GM21526 (cell line): ENCODE measurements around the gene EPHA10.
"Not testable (repeated sequence)": the region's sequence is repeated elsewhere in the genome, so short reads cannot be mapped to it uniquely, and the experiment has no call there.

Experiments used
- ATAC-seq: cut with Tn5 transposase; IDR thresholded peaks from one replicate; pipeline ENCODE4 v1.9.1; 2021; ENCODE audit warnings: moderate library complexity; ENCODE audit not compliant: unreplicated experiment, low FRiP score

EPHA10 gene

DNA sequence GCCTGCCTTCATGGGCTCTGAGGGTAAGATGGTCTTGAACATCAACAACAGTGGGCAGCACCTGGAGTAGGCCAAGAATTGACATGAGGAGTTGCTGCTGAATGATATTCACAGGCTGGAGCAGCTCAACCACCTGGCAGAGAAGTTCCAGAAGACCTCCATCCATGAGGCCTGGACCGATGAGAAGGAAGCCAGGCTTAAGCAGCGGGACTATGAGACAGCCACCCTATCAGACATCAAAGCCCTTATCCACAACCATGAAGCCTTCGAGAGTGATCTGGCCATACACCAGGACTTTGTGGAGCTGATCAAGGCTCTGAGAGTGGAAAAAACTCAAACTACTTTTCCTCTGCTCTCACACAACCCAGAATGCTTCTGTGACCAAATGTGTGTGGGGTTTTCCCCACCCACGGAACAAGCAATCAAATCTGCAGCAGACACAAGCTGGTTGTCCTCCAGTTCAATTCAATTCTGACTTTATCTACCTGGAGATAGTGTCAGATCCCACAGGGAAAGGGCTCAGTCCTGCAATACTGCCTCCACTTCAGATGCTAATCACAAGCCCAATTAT is 12.1 kb upstream of the EPHA10 start:
- no peak for ATAC-seq

- ATAC-seq, result not testable (repeated sequence)
Measured at GRCh38 chr1:37771440-37771839, 6.5 kb upstream of the EPHA10 start.

- ATAC-seq, result no peak
Measured at GRCh38 chr1:37767488-37767887, 2.6 kb upstream of the EPHA10 start.

DNA sequence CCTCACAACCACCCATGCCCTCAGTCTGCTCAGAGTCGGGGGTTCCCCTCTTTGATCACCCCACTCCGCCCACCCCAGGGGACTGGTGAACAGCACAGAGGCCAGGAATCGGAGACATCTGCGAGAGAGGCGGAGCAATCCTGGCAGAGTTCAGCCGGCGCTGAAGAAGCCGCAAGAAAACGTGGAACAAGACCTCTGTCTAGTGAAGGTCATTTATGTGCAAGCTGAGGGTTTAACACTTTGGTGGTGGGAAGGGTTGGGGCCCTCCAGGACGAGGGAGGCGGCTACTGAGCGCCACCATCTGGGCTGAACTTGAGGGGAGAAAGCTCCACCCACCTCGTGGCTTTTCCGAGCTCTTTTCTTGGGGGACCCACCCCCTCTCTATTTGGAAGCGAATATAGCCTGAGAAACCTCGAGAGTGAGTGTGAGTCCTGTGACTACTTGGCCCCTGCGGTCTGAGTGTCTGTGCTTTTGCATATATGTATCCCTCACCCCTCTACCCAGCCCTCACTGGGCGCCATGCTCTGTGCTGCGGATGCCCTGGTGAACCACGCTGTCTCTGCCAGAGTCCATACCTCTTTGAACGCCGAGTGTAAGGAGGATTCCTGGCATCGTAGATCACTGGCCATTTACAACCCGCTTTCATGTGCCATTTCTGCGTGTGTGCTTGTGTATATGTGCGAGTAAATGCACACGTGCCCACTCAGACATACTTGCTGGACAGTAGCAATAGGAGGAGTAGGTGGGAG is 1.2 kb upstream of the EPHA10 start:
- ATAC-seq, result no peak

DNA sequence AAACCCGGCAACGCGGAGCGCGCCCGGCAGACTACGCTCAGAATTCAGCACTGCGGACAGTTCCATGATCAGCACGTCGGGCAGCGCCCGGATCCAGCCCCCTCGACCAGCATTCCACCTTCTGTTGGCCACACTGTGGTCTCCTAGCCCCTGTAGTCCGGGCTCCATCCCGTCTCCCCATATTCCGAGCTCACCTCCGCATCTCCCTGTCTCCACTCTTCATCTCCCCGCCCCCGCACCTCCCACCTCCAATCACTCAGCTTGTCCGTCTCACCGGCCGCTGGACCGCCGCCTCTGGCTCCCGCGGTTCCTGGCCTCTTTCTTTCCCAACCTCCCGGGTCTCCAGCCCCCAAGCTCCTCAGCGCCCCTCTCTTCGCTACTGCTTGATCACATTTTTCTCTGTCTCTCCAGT is 500 bp downstream of the EPHA10 start:
- ATAC-seq, result no peak

- ATAC-seq, result no peak
Measured at GRCh38 chr1:37763791-37764413, 1.0 kb downstream of the EPHA10 start.

DNA sequence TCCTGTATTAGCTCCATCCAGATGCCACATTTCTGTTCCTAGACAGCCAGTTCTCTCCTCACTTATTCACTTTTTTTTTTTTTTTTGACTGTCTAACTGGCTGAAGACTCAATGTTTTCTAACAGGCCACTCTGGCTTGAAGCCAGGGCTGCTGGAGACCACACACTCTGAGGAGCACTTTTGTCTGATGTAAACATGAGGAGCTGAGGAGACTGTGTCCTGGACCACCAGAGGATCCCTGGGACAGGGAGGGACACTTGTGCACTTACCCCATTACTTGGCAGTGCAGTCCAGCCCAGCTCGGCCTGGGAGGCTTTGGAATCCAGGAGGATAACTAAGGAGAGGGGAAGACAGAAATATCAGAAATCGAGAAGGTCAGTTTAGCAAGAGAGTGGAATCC is 2.4 kb downstream of the EPHA10 start:
- no peak for ATAC-seq

- no peak for ATAC-seq
Measured at GRCh38 chr1:37761416-37762095, 3.4 kb downstream of the EPHA10 start.

- ATAC-seq, result no peak
Measured at GRCh38 chr1:37759451-37759850, 5.5 kb downstream of the EPHA10 start.

- ATAC-seq, result no peak
Measured at GRCh38 chr1:37755951-37756560, 8.9 kb downstream of the EPHA10 start.

DNA sequence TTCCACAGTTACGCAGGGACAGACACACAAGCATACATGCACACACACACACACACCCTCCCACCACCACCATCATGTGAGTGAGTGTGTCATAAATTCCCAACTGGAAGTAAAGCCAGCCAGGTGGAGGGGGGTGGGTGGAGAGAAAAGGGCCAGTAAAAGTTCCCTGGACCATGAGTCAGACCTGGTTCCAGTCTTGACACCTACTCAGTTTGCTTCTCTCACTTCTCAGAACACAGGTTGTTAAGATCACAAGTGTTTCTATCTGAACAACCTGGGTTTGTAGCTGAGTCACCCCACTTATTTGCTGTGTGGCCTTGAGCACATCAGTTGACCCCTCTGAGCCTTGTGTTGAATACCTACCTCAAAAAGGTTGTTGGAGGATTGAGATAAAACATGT is 9.6 kb downstream of the EPHA10 start:
- no peak for ATAC-seq

DNA sequence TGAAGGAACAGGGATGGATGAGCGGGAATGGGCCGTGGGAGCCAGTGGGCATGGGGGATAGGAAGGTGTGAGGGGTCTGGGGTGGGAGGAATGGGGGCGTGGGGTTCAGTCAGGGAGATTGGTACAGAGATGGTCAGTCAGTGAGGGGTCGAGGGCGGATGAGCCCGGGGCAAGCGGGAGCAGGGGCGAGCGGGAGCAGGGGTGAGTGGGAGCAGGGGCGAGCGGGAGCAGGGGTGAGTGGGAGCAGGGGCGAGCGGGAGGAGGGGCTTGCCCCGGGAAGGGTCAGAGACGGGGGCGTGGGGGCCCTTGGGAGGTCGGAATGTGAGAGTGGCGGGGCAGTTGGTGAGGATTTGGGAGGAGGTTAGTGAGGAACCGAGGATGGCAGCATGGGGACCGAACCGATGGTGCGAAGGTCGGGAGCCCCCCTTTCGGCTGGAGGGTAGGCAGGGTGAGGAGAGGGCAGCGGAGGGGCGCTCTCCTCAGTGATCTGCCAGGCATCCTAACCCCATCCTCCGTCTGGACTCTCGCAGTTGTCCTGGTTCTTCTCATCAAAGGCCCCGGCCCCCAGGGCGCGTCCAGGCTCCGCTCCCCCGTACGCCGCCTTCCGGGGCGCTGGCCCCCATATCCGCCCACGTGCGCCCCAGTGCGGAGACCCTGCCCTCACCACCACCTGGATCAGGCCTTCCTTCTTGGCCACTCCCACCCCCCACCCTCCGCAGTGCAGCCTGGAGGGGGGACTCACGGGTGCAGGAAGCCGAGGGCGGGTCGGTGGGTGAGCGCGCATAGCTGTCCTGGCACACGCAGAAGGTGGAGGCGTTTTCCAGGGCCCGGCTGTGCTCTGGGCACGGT is 11.2 kb downstream of the EPHA10 start:
- no peak for ATAC-seq

GRCh38 chr1:37752583-37753471 is 12.1 kb downstream of the EPHA10 start:
- ATAC-seq, result no peak

DNA sequence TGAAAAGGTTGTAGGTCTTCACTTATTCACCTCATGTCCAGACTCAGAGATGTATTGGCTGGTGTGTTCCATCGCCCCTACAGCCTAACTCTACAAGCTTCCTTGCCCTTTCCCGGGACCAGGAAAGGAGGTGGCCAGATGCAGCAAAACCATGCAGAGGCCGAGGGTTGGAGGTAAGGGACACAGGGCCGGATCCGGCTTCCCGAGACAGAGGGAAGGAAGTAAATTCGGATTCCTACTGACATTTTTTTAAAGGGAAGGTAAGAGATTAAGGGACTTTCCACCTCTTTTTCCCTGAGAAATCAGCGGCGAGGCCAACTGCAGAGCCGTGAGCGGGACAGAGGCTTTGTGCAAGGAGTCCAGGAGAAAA is 12.7 kb downstream of the EPHA10 start:
- no peak for ATAC-seq

DNA sequence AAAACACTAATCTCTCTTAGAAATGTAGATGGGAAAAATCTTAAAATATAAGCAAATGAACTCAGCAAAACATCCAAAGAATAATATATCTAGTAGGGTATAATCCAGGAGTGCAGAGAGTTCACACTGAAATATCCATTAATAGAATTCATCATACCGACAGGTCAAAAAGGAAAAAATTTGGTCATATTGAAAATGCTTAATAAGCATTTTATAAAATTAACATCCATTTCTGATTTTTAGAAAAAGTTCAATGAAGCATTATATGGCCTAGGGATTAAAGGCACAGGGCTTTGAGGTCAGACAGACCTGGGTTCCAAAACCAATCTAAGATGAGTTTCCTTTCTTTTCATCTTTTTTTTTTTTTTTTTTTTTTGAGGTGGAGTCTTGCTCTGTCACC is 16.4 kb downstream of the EPHA10 start:
- no peak for ATAC-seq

DNA sequence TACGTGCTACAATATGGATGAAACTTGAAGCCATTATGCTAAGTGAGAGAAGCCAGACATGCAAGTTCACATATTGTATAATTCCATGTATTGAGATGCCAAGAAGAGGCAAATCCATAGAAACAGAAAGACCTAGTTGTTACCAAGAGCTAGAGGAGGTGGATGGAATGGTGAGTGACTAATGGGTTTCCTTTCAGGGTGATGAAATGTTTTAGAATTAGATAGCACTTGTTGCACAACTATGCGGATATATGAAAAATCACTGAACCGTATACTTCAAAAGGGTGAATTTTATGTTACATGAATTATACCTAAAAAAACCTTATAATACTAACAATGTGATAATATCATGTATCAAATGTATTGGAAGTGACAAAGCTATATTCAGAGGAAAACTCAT is 18.1 kb downstream of the EPHA10 start:
- no peak for ATAC-seq

GRCh38 chr1:37741662-37742061 is 23.3 kb downstream of the EPHA10 start:
- no peak for ATAC-seq

GRCh38 chr1:37741130-37741529 is 23.8 kb downstream of the EPHA10 start:
- no peak for ATAC-seq

- no peak for ATAC-seq
Measured at GRCh38 chr1:37739222-37739621, 25.7 kb downstream of the EPHA10 start.
